ENCODE measurements around the gene C5orf63. TPM values are rescaled to one million over a fixed set of nuclear protein-coding genes. Genes with fewer than 3 reads are reported as not detected.

Gene C5orf63
- total RNA-seq, 4 donors from 2014 or later = 1.8 to 6.5 (median 4.7) TPM

- no peak for DNase-seq (ENCODE audit: low spot score)
Observed at GRCh38 chr5:127085796-127086195, 12.5 kb upstream of the C5orf63 start.

DNA sequence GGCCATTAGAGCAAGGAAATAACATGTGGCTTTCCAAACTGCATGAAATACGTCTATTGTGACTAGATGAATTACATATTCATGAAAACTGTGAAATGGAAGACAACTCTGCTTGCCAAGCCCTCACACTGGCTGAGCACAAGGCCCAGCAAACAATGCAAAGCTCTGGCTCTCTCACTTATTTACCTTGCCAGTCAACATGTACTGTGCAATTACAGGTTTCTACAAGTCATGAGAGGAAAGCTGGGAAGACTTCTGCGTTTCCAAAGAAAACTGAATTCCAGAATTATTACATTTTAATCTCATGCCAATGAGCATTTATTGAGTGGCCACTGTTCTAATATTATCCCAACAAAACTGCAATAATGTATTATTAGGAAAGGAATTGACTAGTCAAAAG is 12.1 kb upstream of the C5orf63 start:
- DNase-seq (ENCODE audit: low spot score) (no peak), ATAC-seq (ENCODE audit: low FRiP score) (no peak)
- TF ChIP-seq CTCF (IDR thresholded peaks at IDR 0.05) = no peak

More at GRCh38 chr5:127085796-127086195, 12.5 kb upstream of the C5orf63 start:
- TF ChIP-seq CTCF (IDR thresholded peaks at IDR 0.05) = no peak
- no peak for ATAC-seq (ENCODE audit: low FRiP score)

- ATAC-seq (ENCODE audit: low FRiP score) (no peak), DNase-seq (ENCODE audit: low spot score) (no peak)
- TF ChIP-seq CTCF (IDR thresholded peaks at IDR 0.05) = no peak
Observed at GRCh38 chr5:127084656-127085055, 11.4 kb upstream of the C5orf63 start.

DNA sequence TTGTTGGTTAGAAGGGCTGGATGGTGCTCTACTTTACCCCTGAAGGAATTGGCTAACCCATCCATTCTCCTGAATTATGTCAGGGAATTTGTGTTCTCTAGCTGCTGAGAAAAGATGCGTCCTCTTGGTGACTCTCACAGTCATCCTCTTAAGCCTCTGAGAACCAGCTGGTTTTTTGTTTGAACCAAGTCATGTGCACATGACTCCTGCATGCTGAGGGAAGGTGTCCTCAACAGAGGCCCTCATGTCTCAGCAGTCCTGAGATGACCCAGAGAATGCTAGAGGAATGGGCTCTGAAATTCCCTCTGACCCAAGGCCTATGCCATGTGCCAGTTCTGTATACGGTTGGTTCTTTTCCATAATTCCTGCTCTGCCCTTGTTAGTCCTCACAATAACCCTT is 10.4 kb upstream of the C5orf63 start:
- no peak for ATAC-seq (ENCODE audit: low FRiP score)
- no peak for TF ChIP-seq CTCF (IDR thresholded peaks at IDR 0.05)
- DNase-seq (ENCODE audit: low spot score) = no peak

- no peak for DNase-seq (ENCODE audit: low spot score)
- TF ChIP-seq CTCF (IDR thresholded peaks at IDR 0.05) = no peak
- ATAC-seq (ENCODE audit: low FRiP score) = no peak
Observed at GRCh38 chr5:127079994-127080491, 6.7 kb upstream of the C5orf63 start.

GRCh38 chr5:127077366-127077765 is 4.1 kb upstream of the C5orf63 start:
- DNase-seq (ENCODE audit: low spot score) = no peak
- no peak for ATAC-seq (ENCODE audit: low FRiP score)
- TF ChIP-seq CTCF (IDR thresholded peaks at IDR 0.05) = no peak

- no peak for ATAC-seq (ENCODE audit: low FRiP score)
Observed at GRCh38 chr5:127076315-127077129, 3.2 kb upstream of the C5orf63 start.

More at GRCh38 chr5:127076315-127077129, 3.2 kb upstream of the C5orf63 start:
- DNase-seq (ENCODE audit: low spot score) = no peak
- no peak for TF ChIP-seq CTCF (IDR thresholded peaks at IDR 0.05)

Measured in omental fat pad (tissue), 4 donors.